IMR-90 (cell line): Measurements from ENCODE around the gene LRFN5. TPM values are rescaled to one million over a fixed set of nuclear protein-coding genes. Genes with fewer than 3 reads are reported as not detected.
A peak's percentile ranks its signal among the peaks of the same experiment; 100 is the strongest.

Source experiments
- ATAC-seq: fragments of 200-7000 bp; cut with Tn5 transposase; 2 replicates; pipeline ENCODE4 v1.9.1; 2020; ENCODE audit warnings: low read depth, mild to moderate bottlenecking, moderate library complexity
- BruUV-seq: library from RNA; stranded (reverse); fragments of 400-500 nt; replicated peaks from 2 replicates; lab custom pipeline; 2021; lab: Mats Ljungman, UMichigan
- CTCF ChIA-PET: fragments of 300-600 bp; formaldehyde crosslinking; extraction: SDS; loops from one replicate; lab custom pipeline; 2021; ENCODE audit warnings: antibody characterized with exemption; lab: Yijun Ruan, JAX
- POLR2A ChIA-PET: fragments of 300-600 bp; sonication (Branson Sonifier 250); formaldehyde crosslinking; loops from one replicate; lab custom pipeline; 2022; ENCODE audit warnings: antibody characterized with exemption; ENCODE audit not compliant: unreplicated experiment; lab: Charles Lee
- DNase-seq: peaks from one replicate; pipeline ENCODE4 v3.0.0; 2013
- H2AFZ ChIP-seq: replicated peaks from 2 replicates; pipeline ENCODE3; 2013; ENCODE audit warnings: low read length, mild to moderate bottlenecking; ENCODE audit not compliant: poor library complexity
- H2AK5ac ChIP-seq: 2 replicates; pipeline ENCODE4 v1.6.1; 2013; ENCODE audit warnings: low read depth, low read length, inconsistent platforms
- H2AK9ac ChIP-seq: replicated peaks from 2 replicates; pipeline ENCODE3; 2013; ENCODE audit warnings: mild to moderate bottlenecking, low read depth, low read length, moderate library complexity; ENCODE audit not compliant: poor library complexity
- H2BK120ac ChIP-seq: 2 replicates; pipeline ENCODE4 v1.6.1; 2013; ENCODE audit warnings: low read depth, low read length, inconsistent platforms
- H2BK15ac ChIP-seq: 3 replicates; pipeline ENCODE4 v1.6.1; 2013; ENCODE audit warnings: low read depth, low read length, inconsistent platforms
- H2BK20ac ChIP-seq: 2 replicates; pipeline ENCODE4 v1.6.1; 2013; ENCODE audit warnings: low read depth, mild to moderate bottlenecking, inconsistent platforms, low read length, moderate library complexity
- H2BK5ac ChIP-seq: 2 replicates; pipeline ENCODE4 v1.6.1; 2013; ENCODE audit warnings: mild to moderate bottlenecking, low read depth, low read length, inconsistent platforms; ENCODE audit not compliant: poor library complexity, severe bottlenecking
- H3K14ac ChIP-seq: replicated peaks from 2 replicates; pipeline ENCODE4 v1.6.1; 2013; ENCODE audit warnings: low read depth, low read length, inconsistent platforms
- H3K18ac ChIP-seq: 2 replicates; pipeline ENCODE4 v1.6.1; 2013; ENCODE audit warnings: low read depth, low read length, control low read depth
- H3K23ac ChIP-seq: 2 replicates; pipeline ENCODE4 v1.6.1; 2013; ENCODE audit warnings: low read depth, low read length, inconsistent platforms
- H3K27ac ChIP-seq: 2 replicates; pipeline ENCODE4 v1.5.1; 2013; ENCODE audit warnings: mild to moderate bottlenecking, control low read depth, low read length; ENCODE audit not compliant: insufficient read depth
- H3K27me3 ChIP-seq: 2 replicates; pipeline ENCODE4 v1.6.1; 2013; ENCODE audit warnings: low read length; ENCODE audit not compliant: control insufficient read depth, insufficient read depth
- H3K36me3 ChIP-seq: 2 replicates; pipeline ENCODE4 v1.6.1; 2013; ENCODE audit warnings: low read length, mixed read lengths; ENCODE audit not compliant: control insufficient read depth, insufficient read depth
- H3K4ac ChIP-seq: 2 replicates; pipeline ENCODE4 v1.6.1; 2013; ENCODE audit warnings: low read depth, low read length, inconsistent platforms
- H3K4me1 ChIP-seq: 2 replicates; pipeline ENCODE4 v1.6.1; 2013; ENCODE audit warnings: low read length, mixed read lengths; ENCODE audit not compliant: control insufficient read depth, insufficient read depth
- H3K4me2 ChIP-seq: 2 replicates; pipeline ENCODE4 v1.6.1; 2013; ENCODE audit warnings: low read depth, mild to moderate bottlenecking, control low read depth, low read length, moderate library complexity
- H3K4me3 ChIP-seq: 2 replicates; pipeline ENCODE4 v1.5.1; 2013; ENCODE audit warnings: low read depth, mild to moderate bottlenecking, control low read depth, low read length, moderate library complexity; ENCODE audit not compliant: insufficient read depth
- H3K56ac ChIP-seq: 2 replicates; pipeline ENCODE4 v1.6.1; 2013; ENCODE audit warnings: low read length, inconsistent platforms; ENCODE audit not compliant: insufficient read depth; ENCODE audit errors: extremely low read depth
- H3K79me1 ChIP-seq, 2 experiments: 2 replicates each; pipeline ENCODE4 v1.6.1; 2013; ENCODE audit warnings: low read length in 2 of 2, inconsistent platforms in 1 of 2, low read depth in 1 of 2
- H3K9ac ChIP-seq: 2 replicates; pipeline ENCODE4 v1.6.1; 2013; ENCODE audit warnings: low read depth, low read length, control low read depth
- H3K9me1 ChIP-seq: 2 replicates; pipeline ENCODE4 v1.6.1; 2013; ENCODE audit warnings: low read length, inconsistent platforms; ENCODE audit not compliant: insufficient read depth
- H3K9me3 ChIP-seq: 2 replicates; pipeline ENCODE4 v1.6.1; 2013; ENCODE audit warnings: low read length; ENCODE audit not compliant: control insufficient read depth, insufficient read depth
- H4K20me1 ChIP-seq: 2 replicates; pipeline ENCODE4 v1.6.1; 2013; ENCODE audit warnings: low read length, inconsistent platforms; ENCODE audit not compliant: insufficient read depth
- H4K5ac ChIP-seq: 2 replicates; pipeline ENCODE4 v1.6.1; 2013; ENCODE audit warnings: mild to moderate bottlenecking, low read depth, low read length, control low read depth
- H4K8ac ChIP-seq, 2 experiments: 2 replicates each; pipeline ENCODE4 v1.6.1; 2013; ENCODE audit warnings: low read depth in 2 of 2, low read length in 2 of 2, control low read depth in 1 of 2, inconsistent platforms in 1 of 2
- H4K91ac ChIP-seq: 2 replicates; pipeline ENCODE4 v1.6.1; 2013; ENCODE audit warnings: low read depth, low read length, inconsistent platforms; ENCODE audit not compliant: insufficient read depth
- BHLHE40 ChIP-seq: fragments of 150-350 bp; IDR thresholded peaks from 2 replicates; pipeline ENCODE4 v1.6.1; 2016; ENCODE audit warnings: mild to moderate bottlenecking, low read depth, low read length
- CHD1 ChIP-seq: IDR thresholded peaks from 2 replicates; pipeline ENCODE4 v1.6.1; 2012; ENCODE audit warnings: low read depth, low read length, improper control_type of control experiment
- CTCF ChIP-seq: conservative IDR thresholded peaks from 2 replicates; pipeline ENCODE4 v1.5.1; 2012; ENCODE audit warnings: mild to moderate bottlenecking, low read depth, low read length, improper control_type of control experiment
- MAFK ChIP-seq: IDR thresholded peaks from 2 replicates; pipeline ENCODE4 v1.6.1; 2012; ENCODE audit warnings: low read depth, low read length, improper control_type of control experiment
- POLR2A ChIP-seq: IDR thresholded peaks from 2 replicates; pipeline ENCODE4 v1.6.1; 2012; ENCODE audit warnings: mild to moderate bottlenecking, low read depth, low read length
- RAD21 ChIP-seq: IDR thresholded peaks from 2 replicates; pipeline ENCODE4 v1.6.1; 2012; ENCODE audit warnings: low read length, improper control_type of control experiment
- RFX5 ChIP-seq: IDR thresholded peaks from 2 replicates; pipeline ENCODE4 v1.8.0; 2012; ENCODE audit warnings: low read depth, mild to moderate bottlenecking, low read length, moderate library complexity
- SMC3 ChIP-seq: fragments of 150-350 bp; IDR thresholded peaks from 2 replicates; pipeline ENCODE4 v1.6.1; 2016; ENCODE audit warnings: low read depth, mild to moderate bottlenecking, antibody characterized with exemption, low read length, moderate library complexity
- WGBS, 2 experiments: methylation state at CpG; one replicate each; pipeline versions ENCODE4 v1.1.5 to v1.1.7; 2013; ENCODE audit warnings: missing lambda C conversion rate in 2 of 2; ENCODE audit not compliant: insufficient read length in 1 of 2; ENCODE audit errors: extremely low coverage in 2 of 2; 5-methylcytosine and 5-hydroxymethylcytosine counted together
- dilution Hi-C: fragments of 300-500 bp; cut with HindIII; formaldehyde crosslinking; loops from one replicate; pipeline ENCODE4 v1.14.3; 2018; ENCODE audit warnings: low sequenced_read_pairs; ENCODE audit not compliant: unreplicated experiment
- in situ Hi-C: fragments of 300-500 bp; cut with MboI; formaldehyde crosslinking; loops from 3 replicates; pipeline ENCODE4 v1.14.3; 2019; ENCODE audit warnings: low sequenced_read_pairs, inconsistent platforms, mixed read lengths
- intact Hi-C: fragments of 100-400 bp; cut with micrococcal nuclease; formaldehyde crosslinking; loops from 2 replicates; pipeline ENCODE4 v1.10.0; 2022
- polyA plus RNA-seq, 3 experiments: library from polyadenylated mRNA; depleted of rRNA; stranded (reverse); fragments of >200 nt; gene quantifications; 2 replicates each; pipeline ENCODE4 v1.2.3, GENCODE V29; 2012; ENCODE audit warnings: low replicate concordance in 1 of 3
- total RNA-seq: library from RNA; depleted of rRNA; stranded (reverse); fragments of >200 nt; gene quantifications from 2 replicates; pipeline ENCODE4 v1.2.3, GENCODE V29; 2012

The LRFN5 gene
- total and polyA plus RNA-seq, 2 of the 4 experiments (the other 2 are of a cell fraction), result 1.8 to 3.6 TPM

GRCh38 chr14:41868396-41868795 is 261.7 kb downstream of the LRFN5 start:
- no peak overlapping the region for H3K4me2 ChIP-seq
- H3K9me1 ChIP-seq, result no peaks in the 10 kb centered on the region
- no peak overlapping the region for H3K23ac ChIP-seq
- DNase-seq (peak; percentile 4), ATAC-seq (peak; percentile 42)
- H3K4me3 ChIP-seq, result no peak overlapping the region
- BruUV-seq, result no TSS peak
- H3K27ac ChIP-seq, result no peak overlapping the region
- H2AFZ ChIP-seq, result no peak overlapping the region
- no peak overlapping the region for H2BK15ac ChIP-seq
- no peak overlapping the region for H4K91ac ChIP-seq
- no peaks in the 10 kb centered on the region for H4K20me1 ChIP-seq
- no peaks in the 10 kb centered on the region for H3K4me1 ChIP-seq
- no peak overlapping the region for H2BK120ac ChIP-seq
- no peak overlapping the region for H2BK5ac ChIP-seq
- dilution Hi-C loops, result no loop called here
- no peak overlapping the region for H3K14ac ChIP-seq
- TF ChIP-seq CTCF (no peak), MAFK (no peak), RFX5 (no peak), POLR2A (no peak), SMC3 (no peak), CHD1 (no peak), RAD21 (no peak), BHLHE40 (no peak)
- H3K79me1 ChIP-seq, result no peaks in the 10 kb centered on the region
- no peaks in the 10 kb centered on the region for H3K9me3 ChIP-seq
- no peak overlapping the region for H3K4ac ChIP-seq
- WGBS, 2 experiments, result no CpG with 5 or more reads among the region's 3 CpGs
- H3K9ac ChIP-seq, result no peak overlapping the region
- intact Hi-C loops, result no loop called here
- ChIA-PET CTCF (no interaction called here), POLR2A (no interaction called here)
- no peak overlapping the region for H2BK20ac ChIP-seq
- H4K5ac ChIP-seq, result no peak overlapping the region
- no peak overlapping the region for H3K56ac ChIP-seq
- no peak overlapping the region for H3K18ac ChIP-seq
- no peaks in the 10 kb centered on the region for H3K27me3 ChIP-seq
- H4K8ac ChIP-seq, result no peak overlapping the region
- no peaks in the 10 kb centered on the region for H3K36me3 ChIP-seq
- H2AK5ac ChIP-seq, result no peak overlapping the region
- no peak overlapping the region for H2AK9ac ChIP-seq
- in situ Hi-C loops, result no loop called here
